NT2/D1 (cell line): ENCODE measurements around the gene EMD.

Source experiments
- SUZ12 ChIP-seq: IDR thresholded peaks from 2 replicates; pipeline ENCODE4 v1.6.1; 2011; ENCODE audit not compliant: insufficient read length, insufficient read depth; ENCODE audit errors: extremely low read depth
- YY1 ChIP-seq: IDR thresholded peaks from 2 replicates; pipeline ENCODE4 v1.6.1; 2011; ENCODE audit not compliant: insufficient read length, insufficient read depth
- ZNF274 ChIP-seq: IDR thresholded peaks from 2 replicates; pipeline ENCODE4 v1.6.1; 2011; ENCODE audit warnings: mild to moderate bottlenecking, low read depth, low read length

DNA sequence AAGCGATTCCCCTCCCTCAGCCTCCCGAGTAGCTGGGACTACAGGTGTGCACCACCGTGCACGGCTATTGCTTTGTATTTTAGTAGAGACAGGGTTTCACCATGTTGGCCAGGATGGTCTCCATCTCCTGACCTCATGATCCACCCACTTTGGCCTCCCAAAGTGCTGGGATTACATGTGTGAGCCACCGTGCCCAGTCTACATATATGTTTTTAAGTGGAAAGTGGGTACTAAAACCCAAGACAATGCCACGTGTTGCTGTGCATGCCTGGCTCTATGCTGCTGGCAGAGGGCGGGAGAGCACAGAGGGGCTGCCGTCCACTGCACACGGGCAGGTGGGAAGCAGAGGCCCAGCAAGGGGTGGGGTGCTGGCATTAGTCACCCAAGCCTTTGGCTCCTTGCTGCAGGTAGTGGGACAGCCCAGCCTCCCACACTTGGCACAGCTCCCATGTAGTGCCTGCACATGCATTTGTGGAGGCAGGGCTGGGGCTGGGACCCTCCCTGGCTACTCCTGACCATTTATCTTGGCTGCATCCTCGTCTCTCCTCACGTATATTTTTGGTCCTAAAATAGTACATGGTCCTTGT is 3.5 kb downstream of the EMD start:
- TF ChIP-seq YY1 (no peak), SUZ12 (no peak), ZNF274 (no peak)
